NT2/D1 (cell line): ENCODE data around the gene AHSA1.
A peak's percentile ranks its signal among the peaks of the same experiment; 100 is the strongest.

Experiments used
- DNase-seq: peaks from one replicate; pipeline ENCODE4 v3.0.0-alpha.2; 2011; ENCODE audit warnings: low read depth, low spot score
- H3K27me3 ChIP-seq: 2 replicates; pipeline ENCODE4 v1.6.0; 2011; ENCODE audit warnings: mild to moderate bottlenecking; ENCODE audit not compliant: insufficient read length, insufficient read depth
- H3K36me3 ChIP-seq: 2 replicates; pipeline ENCODE4 v1.6.1; 2011; ENCODE audit warnings: mild to moderate bottlenecking, low read length, mixed read lengths; ENCODE audit not compliant: insufficient read depth, insufficient read length
- H3K4me1 ChIP-seq: 2 replicates; pipeline ENCODE4 v1.5.1; 2011; ENCODE audit not compliant: insufficient read depth, insufficient read length
- H3K4me3 ChIP-seq: 2 replicates; pipeline ENCODE4 v1.5.1; 2011; ENCODE audit warnings: low read depth; ENCODE audit not compliant: insufficient read length
- H3K9ac ChIP-seq: 2 replicates; pipeline ENCODE4 v1.6.0; 2011; ENCODE audit warnings: low read depth; ENCODE audit not compliant: insufficient read length
- H3K9me3 ChIP-seq: 2 replicates; pipeline ENCODE4 v1.5.1; 2011; ENCODE audit warnings: mild to moderate bottlenecking, low read length; ENCODE audit not compliant: insufficient read depth
- SUZ12 ChIP-seq: IDR thresholded peaks from 2 replicates; pipeline ENCODE4 v1.6.1; 2011; ENCODE audit not compliant: insufficient read length, insufficient read depth; ENCODE audit errors: extremely low read depth
- YY1 ChIP-seq: IDR thresholded peaks from 2 replicates; pipeline ENCODE4 v1.6.1; 2011; ENCODE audit not compliant: insufficient read length, insufficient read depth
- ZNF274 ChIP-seq: IDR thresholded peaks from 2 replicates; pipeline ENCODE4 v1.6.1; 2011; ENCODE audit warnings: mild to moderate bottlenecking, low read depth, low read length

The AHSA1 gene

DNA sequence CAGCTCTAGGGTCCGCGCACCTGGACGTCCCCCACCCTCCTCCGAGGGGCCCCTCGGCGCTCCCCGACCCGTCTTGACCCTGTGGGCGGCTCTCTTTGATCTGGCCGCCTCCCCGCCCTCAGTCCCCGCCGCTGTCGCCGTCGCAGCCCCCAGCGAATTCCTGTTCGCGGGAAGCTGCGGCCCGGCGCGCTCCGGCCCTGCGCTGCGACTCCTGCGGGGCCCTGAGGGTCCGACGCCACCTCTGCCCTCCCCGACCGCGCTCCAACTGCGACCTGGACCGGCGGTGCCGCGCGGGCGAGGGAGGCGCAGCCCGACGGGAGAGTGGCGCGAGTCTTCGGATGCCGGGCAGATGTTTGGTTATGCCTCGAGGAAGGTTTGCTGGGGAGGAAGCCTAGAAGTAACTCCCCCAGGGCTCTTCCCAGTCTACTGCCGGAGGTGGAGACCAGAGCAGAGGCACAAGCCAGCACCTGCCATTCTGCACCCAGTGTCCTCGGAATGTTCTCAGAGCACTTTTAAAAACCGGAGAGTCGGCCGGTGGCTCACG is 41.2 kb downstream of the AHSA1 start:
- H3K9me3 ChIP-seq: no peaks in the 10 kb centered on the region
- H3K4me3 ChIP-seq: peak overlapping the region; percentile 43
- H3K4me1 ChIP-seq: no peaks in the 10 kb centered on the region
- peak overlapping the region; percentile 70 for H3K9ac ChIP-seq
- no peaks in the 10 kb centered on the region for H3K36me3 ChIP-seq
- H3K27me3 ChIP-seq: peaks cover 41% of the 10 kb centered on the region
- DNase-seq: no peak
- TF ChIP-seq ZNF274 (no peak), YY1 (no peak), SUZ12 (no peak)

DNA sequence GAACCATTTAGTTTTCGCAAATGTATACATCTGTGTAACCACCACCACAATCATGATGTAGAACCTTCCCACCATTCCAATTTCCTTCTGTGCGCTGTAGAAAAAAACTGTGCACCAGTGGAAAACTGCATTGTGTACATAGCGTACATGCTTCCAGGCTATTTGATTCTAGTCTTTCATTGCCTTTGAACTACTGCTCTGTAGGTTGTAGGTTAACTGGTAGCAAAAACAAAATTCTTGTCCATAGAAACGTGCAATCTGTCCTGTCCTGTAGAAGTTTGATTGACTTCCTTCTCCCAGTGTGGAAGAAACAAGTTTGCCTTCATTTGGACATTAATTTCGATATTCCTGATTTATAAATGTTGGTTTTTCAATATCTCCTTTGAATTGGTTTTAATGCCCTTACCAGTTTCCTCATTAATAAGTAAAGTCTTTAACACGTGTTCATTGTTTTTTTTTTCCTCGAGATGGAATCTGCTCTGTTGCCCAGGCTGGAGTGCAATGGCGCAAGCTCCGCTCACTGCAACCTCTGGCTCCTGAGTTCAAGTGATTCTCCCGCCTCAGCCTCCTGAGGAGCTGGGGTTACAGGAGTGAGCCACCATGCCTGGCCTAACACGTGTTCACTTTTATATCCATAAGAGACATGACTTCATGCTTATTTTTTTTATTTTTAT is 44.4 kb downstream of the AHSA1 start:
- no peaks in the 10 kb centered on the region for H3K9me3 ChIP-seq
- no peak overlapping the region for H3K4me3 ChIP-seq
- H3K4me1 ChIP-seq: no peaks in the 10 kb centered on the region
- H3K36me3 ChIP-seq: peaks cover 7% of the 10 kb centered on the region
- peaks cover 36% of the 10 kb centered on the region for H3K27me3 ChIP-seq
- DNase-seq: no peak
- TF ChIP-seq ZNF274 (no peak), SUZ12 (no peak), YY1 (no peak)
- no peak overlapping the region for H3K9ac ChIP-seq

DNA sequence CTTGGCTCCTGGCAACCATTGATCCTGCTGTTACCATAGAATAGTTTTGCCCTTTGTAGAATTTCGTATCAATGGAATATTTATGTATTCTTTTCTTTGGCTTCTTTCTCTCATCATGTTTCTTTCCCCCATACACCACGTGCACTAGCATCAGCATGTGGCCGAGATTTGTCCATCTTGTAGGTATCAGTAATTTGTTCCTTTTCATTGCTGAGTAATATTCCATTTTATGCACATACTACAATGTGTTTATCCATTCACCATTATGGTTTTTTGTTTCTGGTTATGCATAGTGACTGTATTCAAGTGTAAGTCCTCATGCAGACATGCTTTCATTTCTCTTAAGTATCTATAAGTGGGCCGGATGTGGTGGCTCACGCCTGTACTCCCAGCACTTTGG is 45.2 kb downstream of the AHSA1 start:
- Histone ChIP-seq H3K4me1 (no peaks in the 10 kb centered on the region), H3K4me3 (no peak overlapping the region), H3K36me3 (peaks cover 7% of the 10 kb centered on the region), H3K9me3 (no peaks in the 10 kb centered on the region), H3K27me3 (peaks cover 28% of the 10 kb centered on the region), H3K9ac (no peak overlapping the region)
- DNase-seq: no peak
- no peak for TF ChIP-seq YY1
- no peak for TF ChIP-seq ZNF274
- no peak for TF ChIP-seq SUZ12

DNA sequence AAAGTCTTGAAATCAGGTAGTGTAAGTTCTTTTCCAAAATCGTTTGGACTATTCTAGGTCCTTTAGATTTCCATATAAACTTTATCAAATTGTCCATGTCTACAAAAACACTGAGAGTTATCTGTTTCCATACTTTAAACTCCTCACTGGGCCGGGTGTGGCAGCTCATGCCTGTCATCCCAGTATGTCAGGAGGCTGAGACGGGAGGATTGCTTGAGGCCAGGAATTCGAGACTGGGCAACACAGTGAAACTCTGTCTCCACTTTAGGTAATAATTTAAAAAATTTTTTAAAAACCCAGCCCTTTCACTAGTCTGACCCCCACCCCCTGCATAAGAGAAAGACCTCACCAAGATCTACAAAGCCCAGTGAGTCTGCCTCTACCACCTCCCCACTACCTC is 47.1 kb downstream of the AHSA1 start:
- H3K9ac ChIP-seq: no peak overlapping the region

DNA sequence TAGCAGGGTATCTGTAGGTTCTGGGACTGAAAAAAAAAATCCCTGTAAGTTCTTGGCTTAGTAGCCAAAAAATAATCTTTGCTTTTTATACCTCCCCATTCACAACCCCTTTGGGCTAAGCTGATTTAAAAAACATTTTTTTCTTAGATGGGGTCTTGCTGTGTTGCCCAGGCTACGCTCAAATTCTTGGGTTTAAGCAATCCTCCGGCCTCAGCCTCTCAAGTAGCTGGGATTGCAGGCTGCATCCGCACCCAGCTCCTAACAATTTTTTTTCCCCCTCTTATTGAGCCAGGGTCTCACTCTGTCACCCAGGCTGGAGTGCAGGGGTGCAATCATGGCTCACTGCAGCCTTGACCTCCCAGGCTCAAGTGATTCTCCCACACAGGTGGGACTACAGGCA is 49.9 kb downstream of the AHSA1 start:
- H3K27me3 ChIP-seq: no peaks in the 10 kb centered on the region
- H3K9me3 ChIP-seq: no peaks in the 10 kb centered on the region
- no peak for DNase-seq
- no peaks in the 10 kb centered on the region for H3K4me1 ChIP-seq
- no peak overlapping the region for H3K9ac ChIP-seq
- no peak overlapping the region for H3K4me3 ChIP-seq
- no peak for TF ChIP-seq ZNF274
- TF ChIP-seq YY1: no peak
- TF ChIP-seq SUZ12: no peak
- peaks cover 22% of the 10 kb centered on the region for H3K36me3 ChIP-seq

More for the DNA sequence above, 47.1 kb downstream of the AHSA1 start:
- H3K36me3 ChIP-seq: peaks cover 7% of the 10 kb centered on the region
- H3K9me3 ChIP-seq: no peaks in the 10 kb centered on the region
- peaks cover 9% of the 10 kb centered on the region for H3K27me3 ChIP-seq
- no peak overlapping the region for H3K4me3 ChIP-seq
- no peak for DNase-seq
- TF ChIP-seq SUZ12 (no peak), ZNF274 (no peak), YY1 (no peak)
- no peaks in the 10 kb centered on the region for H3K4me1 ChIP-seq

DNA sequence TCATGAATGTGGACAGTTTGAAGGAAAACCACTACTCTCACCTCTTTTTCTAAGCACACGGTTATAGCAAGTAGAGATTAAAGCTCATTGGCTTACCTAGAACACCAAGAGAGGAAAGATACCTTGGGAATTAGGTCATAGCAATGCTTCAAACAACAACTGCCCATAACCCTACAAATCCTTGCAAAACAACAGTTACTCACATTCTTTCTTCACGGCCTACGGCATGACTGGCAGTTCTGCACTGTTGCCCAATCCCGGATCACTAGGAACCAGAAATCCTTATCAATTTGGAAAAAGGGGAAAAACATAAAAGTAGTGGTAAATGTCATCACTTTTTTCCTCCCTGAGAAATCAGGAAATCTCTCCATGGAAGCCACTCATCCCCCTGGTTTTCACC is 50.4 kb downstream of the AHSA1 start:
- Histone ChIP-seq H3K9me3 (no peaks in the 10 kb centered on the region), H3K4me3 (no peak overlapping the region), H3K36me3 (peaks cover 22% of the 10 kb centered on the region), H3K4me1 (no peaks in the 10 kb centered on the region), H3K9ac (no peak overlapping the region), H3K27me3 (no peaks in the 10 kb centered on the region)
- no peak for TF ChIP-seq SUZ12
- no peak for TF ChIP-seq ZNF274
- DNase-seq: no peak

DNA sequence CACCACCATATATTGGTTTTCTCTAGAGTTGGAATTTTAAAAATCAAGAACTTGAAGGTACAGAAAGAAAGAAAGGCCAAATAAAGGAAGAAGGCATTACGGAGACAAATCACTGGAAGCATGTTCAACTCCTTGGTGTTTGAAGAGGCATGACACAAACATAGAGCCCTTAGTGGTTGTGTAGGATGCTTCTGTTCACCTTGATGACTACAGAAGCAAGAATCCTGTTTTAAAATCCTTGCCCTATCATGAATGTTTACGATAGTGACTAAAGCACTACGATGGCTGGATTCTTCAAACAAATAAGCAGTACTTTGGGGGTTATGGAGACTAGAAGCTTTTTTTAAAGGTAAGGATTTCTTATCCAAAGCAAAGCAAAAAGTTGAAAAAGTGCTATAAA is 51.0 kb downstream of the AHSA1 start:
- TF ChIP-seq SUZ12 (no peak), ZNF274 (no peak), YY1 (no peak)
- no peaks in the 10 kb centered on the region for H3K9me3 ChIP-seq
- H3K9ac ChIP-seq: no peak overlapping the region
- H3K4me3 ChIP-seq: no peak overlapping the region
- DNase-seq: no peak
- no peaks in the 10 kb centered on the region for H3K27me3 ChIP-seq
- H3K4me1 ChIP-seq: no peaks in the 10 kb centered on the region
- peaks cover 22% of the 10 kb centered on the region for H3K36me3 ChIP-seq
